ENCODE measurements around the gene DPM3. TPM values are rescaled to one million over a fixed set of nuclear protein-coding genes. Genes with fewer than 3 reads are reported as not detected.
"Not testable (repeated sequence)": the region's sequence is repeated elsewhere in the genome, so short reads cannot be mapped to it uniquely, and the experiment has no call there.

DPM3 gene
- total RNA-seq, 1 donor from 2014 or later, result 28.6 TPM

DNA sequence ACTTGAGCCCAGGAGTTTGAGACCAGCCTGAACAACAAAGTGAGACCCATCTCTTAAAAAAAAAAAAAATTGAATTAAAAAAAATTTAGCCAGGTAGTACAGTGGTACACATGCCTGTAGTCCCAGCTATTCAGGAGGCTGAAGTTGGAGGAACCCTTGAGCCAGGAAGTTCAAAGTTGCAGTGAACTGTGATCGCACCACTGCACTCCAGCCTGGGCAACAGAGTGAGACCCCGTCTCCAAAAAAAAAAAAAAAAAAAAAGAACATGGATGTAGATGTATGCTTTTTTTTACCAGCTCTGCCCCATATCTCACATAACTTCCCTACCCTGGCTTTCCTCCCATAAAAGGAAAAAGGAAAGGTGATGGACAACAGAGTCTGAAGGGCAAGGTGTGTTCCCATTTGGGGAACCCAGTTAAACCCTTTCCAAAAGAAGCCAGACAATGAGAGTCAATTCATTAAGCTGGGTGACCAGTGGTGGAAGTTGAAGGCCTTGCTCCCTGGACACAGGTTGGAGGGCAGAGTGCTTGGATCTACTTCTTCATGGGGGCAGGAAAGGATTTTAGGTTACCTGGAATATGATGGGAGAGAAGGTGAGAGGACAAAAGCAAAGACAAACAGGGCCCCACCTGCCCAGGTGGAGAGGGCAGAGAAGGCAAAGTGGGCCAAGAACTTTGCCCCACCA is 29.9 kb upstream of the DPM3 start:
- no peak for DNase-seq (ENCODE audit: low read depth)
- TF ChIP-seq CTCF (conservative IDR thresholded peaks at IDR 0.05; ENCODE audit: low read depth, low read length), result no peak
- H3K4me3 ChIP-seq (ENCODE audit: low read depth, low read length), result no peak overlapping the region

DNA sequence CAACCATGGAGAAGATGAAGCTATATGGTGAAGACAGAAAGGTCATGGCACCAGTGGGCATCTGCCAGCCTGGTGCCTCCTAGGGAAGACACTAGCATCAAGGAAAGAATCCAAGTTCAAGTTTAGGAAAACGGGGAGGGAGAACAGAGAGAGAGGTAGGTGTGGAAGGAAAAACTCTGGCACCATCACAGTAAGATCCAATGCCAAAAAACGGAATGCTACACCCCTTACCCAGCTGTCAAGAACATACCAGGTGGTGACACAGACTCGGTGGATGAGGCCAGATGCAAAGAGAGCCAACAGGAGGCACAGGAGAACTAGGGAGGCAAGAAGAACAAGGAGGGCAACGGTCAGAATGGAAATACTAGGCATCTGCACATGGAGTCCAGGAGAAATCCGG is 29.2 kb upstream of the DPM3 start:
- no peak for TF ChIP-seq CTCF (conservative IDR thresholded peaks at IDR 0.05; ENCODE audit: low read depth, low read length)
- H3K4me3 ChIP-seq (ENCODE audit: low read depth, low read length), result no peak overlapping the region
- no peak for DNase-seq (ENCODE audit: low read depth)

- no peak for DNase-seq (ENCODE audit: low read depth)
- no peak overlapping the region for H3K4me3 ChIP-seq (ENCODE audit: low read depth, low read length)
- no peak for TF ChIP-seq CTCF (conservative IDR thresholded peaks at IDR 0.05; ENCODE audit: low read depth, low read length)
These were observed 28.3 kb upstream of the DPM3 start for GRCh38 chr1:155168456-155169210.

DNA sequence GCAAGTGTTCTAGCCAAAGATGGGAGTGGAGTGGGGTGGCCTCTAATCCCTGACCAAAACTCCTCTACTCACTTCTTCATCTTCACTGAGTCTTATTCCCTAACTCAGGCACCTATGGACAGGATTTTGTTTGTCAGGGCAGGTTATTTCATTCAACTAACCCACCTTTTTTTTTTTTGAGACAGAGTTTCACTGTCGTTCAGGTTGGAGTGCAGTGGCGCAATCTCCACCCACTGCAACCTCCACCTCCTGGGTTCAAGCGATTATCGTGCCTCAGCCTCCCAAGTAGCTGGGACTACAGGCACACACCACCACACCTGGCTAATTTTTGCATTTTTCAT is 27.7 kb upstream of the DPM3 start:
- not testable (repeated sequence) for H3K4me3 ChIP-seq (ENCODE audit: low read depth, low read length); DNase-seq (ENCODE audit: low read depth)

GRCh38 chr1:155167166-155168104 is 27.1 kb upstream of the DPM3 start:
- no peak for DNase-seq (ENCODE audit: low read depth)
- peak overlapping the region; percentile 34 for H3K4me3 ChIP-seq (ENCODE audit: low read depth, low read length)
- peak; percentile 96 for TF ChIP-seq CTCF (conservative IDR thresholded peaks at IDR 0.05; ENCODE audit: low read depth, low read length)

DNA sequence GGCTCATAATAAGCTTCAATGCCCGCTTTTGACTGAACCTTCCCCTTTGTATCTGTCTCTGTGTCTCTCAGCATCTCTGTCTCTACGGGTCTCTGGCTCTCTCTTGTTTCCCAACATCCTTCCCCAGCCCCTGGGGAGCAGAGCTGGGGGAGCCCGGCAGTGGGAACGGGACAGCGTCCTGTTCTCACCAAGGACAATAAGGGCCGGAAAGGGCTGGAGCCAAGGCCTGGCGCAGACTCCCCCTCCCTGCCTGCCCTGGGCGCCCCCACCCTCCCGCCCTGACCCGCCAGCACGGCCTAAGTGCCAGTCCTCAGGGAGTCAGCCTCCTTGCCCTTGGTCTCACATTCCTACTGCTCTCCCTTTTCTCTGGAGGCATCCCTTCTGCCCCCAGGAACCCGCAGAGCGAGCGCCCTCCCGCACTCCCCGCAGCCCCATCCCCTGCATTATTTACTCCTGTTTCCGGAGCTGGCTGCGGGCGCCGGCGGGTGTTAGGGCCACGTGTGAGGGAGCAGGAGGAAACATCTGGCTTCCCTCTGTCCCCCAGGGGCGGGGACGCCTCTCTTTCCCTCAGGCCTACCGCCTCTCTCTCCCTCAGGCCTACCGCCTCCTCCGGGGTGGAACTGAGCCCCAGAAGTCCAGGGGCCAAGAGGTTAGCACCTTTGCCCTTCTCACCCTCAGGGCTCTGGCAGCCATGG is 26.3 kb upstream of the DPM3 start:
- TF ChIP-seq CTCF (conservative IDR thresholded peaks at IDR 0.05; ENCODE audit: low read depth, low read length), result no peak
- no peak overlapping the region for H3K4me3 ChIP-seq (ENCODE audit: low read depth, low read length)
- DNase-seq (ENCODE audit: low read depth), result no peak

All from epithelial cell of proximal tubule (primary cell).